GM12878 (cell line): ENCODE results near the gene LARP1B. TPM values are rescaled to one million over a fixed set of nuclear protein-coding genes. Genes with fewer than 3 reads are reported as not detected.

Experiments
- ATAC-seq: fragments of 200-7000 bp; cut with Tn5 transposase; 3 replicates; pipeline ENCODE4 v1.9.1; 2020; ENCODE audit warnings: mild to moderate bottlenecking, moderate library complexity
- BruUV-seq: library from RNA; stranded (reverse); fragments of 400-500 nt; replicated peaks from 2 replicates; lab custom pipeline; 2021; lab: Mats Ljungman, UMichigan
- CTCF ChIA-PET: fragments of 300-600 bp; sonication (Branson Sonifier 250); formaldehyde crosslinking; extraction: SDS; loops from one replicate; lab custom pipeline; 2021; ENCODE audit warnings: inconsistent platforms; lab: Yijun Ruan, JAX
- POLR2A ChIA-PET: fragments of 350-600 bp; formaldehyde crosslinking; extraction: SDS; loops from one replicate; lab custom pipeline; 2021; ENCODE audit warnings: inconsistent platforms; lab: Charles Lee
- RAD21 ChIA-PET: fragments of 300-600 bp; sonication (Branson Sonifier 250); formaldehyde crosslinking; loops from one replicate; lab custom pipeline; 2023; ENCODE audit warnings: antibody characterized with exemption; ENCODE audit not compliant: unreplicated experiment; lab: Charles Lee
- SMC1A ChIA-PET: fragments of 300-600 bp; sonication (Branson Sonifier 250); formaldehyde crosslinking; loops from one replicate; lab custom pipeline; 2023; ENCODE audit not compliant: unreplicated experiment, uncharacterized antibody; lab: Charles Lee
- DNase-seq: peaks from one replicate; pipeline ENCODE4 v3.0.0-alpha.2; 2011; ENCODE audit warnings: low read depth, low spot score
- FAIRE-seq: peaks from 3 replicates; lab custom pipeline; 2011; peaks lifted over from hg19 to GRCh38; lab: Jason Lieb, UNC
- H2AFZ ChIP-seq: 2 replicates; pipeline ENCODE4 v1.6.0; 2011; ENCODE audit warnings: low read depth, low read length, control low read depth; ENCODE audit not compliant: control insufficient read depth
- H3K27ac ChIP-seq: 2 replicates; pipeline ENCODE4 v1.5.1; 2011; ENCODE audit warnings: control low read depth; ENCODE audit not compliant: control insufficient read depth, insufficient read depth
- H3K27me3 ChIP-seq, 2 experiments: replicated peaks in 1 of 2; 2 replicates each; pipeline versions ENCODE4 v1.6.0 to v1.6.1; 2011; ENCODE audit warnings: low read length in 1 of 2; ENCODE audit not compliant: control insufficient read depth in 2 of 2, insufficient read depth in 2 of 2
- H3K36me3 ChIP-seq, 2 experiments: 2 replicates each; pipeline ENCODE4 v1.5.1; 2011; ENCODE audit warnings: low read length in 1 of 2; ENCODE audit not compliant: control insufficient read depth in 2 of 2, insufficient read depth in 2 of 2
- H3K4me1 ChIP-seq: 2 replicates; pipeline ENCODE4 v1.6.1; 2011; ENCODE audit warnings: mild to moderate bottlenecking, low read length, moderate library complexity, mixed read lengths; ENCODE audit not compliant: control insufficient read depth, insufficient read depth
- H3K4me2 ChIP-seq: 2 replicates; pipeline ENCODE4 v1.6.0; 2011; ENCODE audit warnings: control low read depth; ENCODE audit not compliant: control insufficient read depth, insufficient read depth
- H3K4me3 ChIP-seq: fragments of 200-600 bp; sonication (generic); 2 replicates; pipeline ENCODE4 v1.5.1; 2016
- H3K79me2 ChIP-seq: 2 replicates; pipeline ENCODE4 v1.6.0; 2011; ENCODE audit warnings: low read length; ENCODE audit not compliant: control insufficient read depth, insufficient read depth
- H3K9ac ChIP-seq: 2 replicates; pipeline ENCODE4 v1.8.0; 2011; ENCODE audit warnings: low read length, control low read depth, mixed read lengths; ENCODE audit not compliant: control insufficient read depth, insufficient read depth
- H3K9me3 ChIP-seq: replicated peaks from 3 replicates; pipeline ENCODE4 v1.5.1; 2011; ENCODE audit warnings: mild to moderate bottlenecking, low read length; ENCODE audit not compliant: control insufficient read depth, insufficient read depth
- H4K20me1 ChIP-seq: 2 replicates; pipeline ENCODE4 v1.6.0; 2011; ENCODE audit not compliant: control insufficient read depth, insufficient read depth
- CREM ChIP-seq: IDR thresholded peaks from 2 replicates; pipeline ENCODE4 v1.6.1; 2014; ENCODE audit warnings: antibody characterized with exemption, low read depth
- DPF2 ChIP-seq: fragments of 450-650 bp; IDR thresholded peaks from 2 replicates; pipeline ENCODE4 v1.6.1; 2017; ENCODE audit warnings: mild to moderate bottlenecking
- GABPA ChIP-seq: IDR thresholded peaks from 2 replicates; pipeline ENCODE4 v1.6.1; 2014; ENCODE audit warnings: antibody characterized with exemption, low read depth, mild to moderate bottlenecking, inconsistent platforms
- JUNB ChIP-seq: IDR thresholded peaks from 2 replicates; pipeline ENCODE4 v1.6.1; 2016; ENCODE audit warnings: antibody characterized with exemption, mild to moderate bottlenecking
- KDM1A ChIP-seq: fragments of 200-600 bp; sonication (generic); IDR thresholded peaks from 2 replicates; pipeline ENCODE4 v1.6.1; 2016; ENCODE audit warnings: borderline replicate concordance
- LARP7 ChIP-seq: fragments of 450-650 bp; IDR thresholded peaks from 2 replicates; pipeline ENCODE4 v1.6.1; 2017; ENCODE audit warnings: mild to moderate bottlenecking
- TCF3 ChIP-seq: IDR thresholded peaks from 2 replicates; pipeline ENCODE4 v1.6.1; 2012; ENCODE audit warnings: low read depth, mild to moderate bottlenecking, low read length, borderline replicate concordance; ENCODE audit not compliant: insufficient read depth
- WGBS: methylation state at CpG from one replicate; pipeline ENCODE4 v1.1.6; 2016; ENCODE audit warnings: low lambda C conversion rate; ENCODE audit not compliant: insufficient replicate concordance, insufficient coverage; ENCODE audit errors: missing lambda C conversion rate; 5-methylcytosine and 5-hydroxymethylcytosine counted together
- in situ Hi-C: fragments of 300-500 bp; cut with MboI; formaldehyde crosslinking; loops from 9 replicates; pipeline ENCODE4 v1.14.3; 2018; ENCODE audit warnings: mixed read lengths
- intact Hi-C: fragments of 100-400 bp; cut with micrococcal nuclease; formaldehyde crosslinking; loops from one replicate; pipeline ENCODE4 v1.14.2; 2022; ENCODE audit not compliant: unreplicated experiment
- polyA plus RNA-seq, 11 experiments: library from polyadenylated mRNA; depleted of rRNA in 4 of 11; unstranded in 6 of 11; stranded (reverse) in 5 of 11; fragments of >200 nt; fragmentation: Nextera tagmentation in 4 of 11; fragmentation: Illumina TruSeq in 1 of 11; extraction: Ambion mirVana in 4 of 11; extraction: Trizol in 1 of 11; gene quantifications; 1 replicate in 1 of 11; 2 replicates in 10 of 11; pipeline versions ENCODE4 v1.2.1 to v1.2.3, GENCODE V29; 2011 to 2016; ENCODE audit warnings: inconsistent platforms in 2 of 11, missing spikeins in 2 of 11, low read depth in 1 of 11
- total RNA-seq, 4 experiments: library from RNA; depleted of rRNA in 3 of 4; stranded (reverse); fragments of >200 nt in 3 of 4; fragmentation: Illumina TruSeq in 1 of 4; extraction: Trizol in 1 of 4; gene quantifications; 2 replicates each; pipeline versions ENCODE4 v1.2.1 to v1.2.3, GENCODE V29; 2013 to 2021
- TF ChIP-seq, protein P1 (sequence below): fragments of 450-650 bp; IDR thresholded peaks from 2 replicates; pipeline ENCODE4 v1.6.1; 2017; ENCODE audit warnings: borderline replicate concordance

Gene LARP1B
- total and polyA plus RNA-seq, 10 of the 15 experiments (the other 5 are each of a cell fraction or from before 2014, with no cell fraction given) = 9.2 to 30.9 (median 14.7) TPM

- ATAC-seq (no peak), FAIRE-seq (no peak), DNase-seq (no peak)
- Histone ChIP-seq H3K79me2 (no peaks in the 10 kb centered on the region), H2AFZ (no peak overlapping the region), H3K4me1 (no peaks in the 10 kb centered on the region), H3K36me3 (no peaks in the 10 kb centered on the region), H3K4me2 (no peak overlapping the region), H3K27me3 (no peaks in the 10 kb centered on the region), H3K9ac (no peak overlapping the region), H3K9me3 (no peaks in the 10 kb centered on the region), H3K27ac (no peak overlapping the region), H3K4me3 (no peak overlapping the region), H4K20me1 (no peaks in the 10 kb centered on the region)
- no TSS peak for BruUV-seq
- in situ Hi-C loops (no loop called here), intact Hi-C loops (no loop called here)
- TF ChIP-seq CREM (no peak), TCF3 (no peak), LARP7 (no peak), DPF2 (no peak), KDM1A (no peak), JUNB (no peak), GABPA (no peak)
- TF ChIP-seq, protein P1, sequence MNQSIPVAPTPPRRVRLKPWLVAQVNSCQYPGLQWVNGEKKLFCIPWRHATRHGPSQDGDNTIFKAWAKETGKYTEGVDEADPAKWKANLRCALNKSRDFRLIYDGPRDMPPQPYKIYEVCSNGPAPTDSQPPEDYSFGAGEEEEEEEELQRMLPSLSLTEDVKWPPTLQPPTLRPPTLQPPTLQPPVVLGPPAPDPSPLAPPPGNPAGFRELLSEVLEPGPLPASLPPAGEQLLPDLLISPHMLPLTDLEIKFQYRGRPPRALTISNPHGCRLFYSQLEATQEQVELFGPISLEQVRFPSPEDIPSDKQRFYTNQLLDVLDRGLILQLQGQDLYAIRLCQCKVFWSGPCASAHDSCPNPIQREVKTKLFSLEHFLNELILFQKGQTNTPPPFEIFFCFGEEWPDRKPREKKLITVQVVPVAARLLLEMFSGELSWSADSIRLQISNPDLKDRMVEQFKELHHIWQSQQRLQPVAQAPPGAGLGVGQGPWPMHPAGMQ = no peak
- ChIA-PET POLR2A (no interaction called here), CTCF (no interaction called here), SMC1A (no interaction called here), RAD21 (no interaction called here)
- 100% methylated on average over 1 of the region's 1 CpG for WGBS
Observed at GRCh38 chr4:128162434-128162833, 101.3 kb downstream of the LARP1B start.
